ENCODE data around the gene INTS2.

DNA sequence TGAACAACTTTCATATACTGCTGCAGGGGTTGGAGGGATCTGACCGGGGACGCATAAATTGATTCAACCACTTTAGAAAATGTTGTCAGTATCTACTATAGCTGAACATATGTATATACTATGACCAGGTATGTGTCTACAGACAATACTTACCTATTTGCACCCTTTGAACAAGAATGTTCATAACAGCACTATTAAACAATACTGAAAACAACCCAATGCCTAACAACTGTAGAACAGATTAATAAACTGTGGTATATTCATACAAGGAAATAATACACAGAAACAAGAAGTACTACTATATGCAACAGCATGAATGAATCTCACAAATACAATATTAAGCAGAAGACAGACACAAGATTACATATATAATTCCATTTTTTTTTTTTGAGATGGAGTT lies 74.9 kb downstream of the INTS2 start:
- TF ChIP-seq, protein P1, sequence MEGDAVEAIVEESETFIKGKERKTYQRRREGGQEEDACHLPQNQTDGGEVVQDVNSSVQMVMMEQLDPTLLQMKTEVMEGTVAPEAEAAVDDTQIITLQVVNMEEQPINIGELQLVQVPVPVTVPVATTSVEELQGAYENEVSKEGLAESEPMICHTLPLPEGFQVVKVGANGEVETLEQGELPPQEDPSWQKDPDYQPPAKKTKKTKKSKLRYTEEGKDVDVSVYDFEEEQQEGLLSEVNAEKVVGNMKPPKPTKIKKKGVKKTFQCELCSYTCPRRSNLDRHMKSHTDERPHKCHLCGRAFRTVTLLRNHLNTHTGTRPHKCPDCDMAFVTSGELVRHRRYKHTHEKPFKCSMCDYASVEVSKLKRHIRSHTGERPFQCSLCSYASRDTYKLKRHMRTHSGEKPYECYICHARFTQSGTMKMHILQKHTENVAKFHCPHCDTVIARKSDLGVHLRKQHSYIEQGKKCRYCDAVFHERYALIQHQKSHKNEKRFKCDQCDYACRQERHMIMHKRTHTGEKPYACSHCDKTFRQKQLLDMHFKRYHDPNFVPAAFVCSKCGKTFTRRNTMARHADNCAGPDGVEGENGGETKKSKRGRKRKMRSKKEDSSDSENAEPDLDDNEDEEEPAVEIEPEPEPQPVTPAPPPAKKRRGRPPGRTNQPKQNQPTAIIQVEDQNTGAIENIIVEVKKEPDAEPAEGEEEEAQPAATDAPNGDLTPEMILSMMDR (IDR thresholded peaks at IDR 0.05): no peak
- TF ChIP-seq EZH2 (IDR thresholded peaks at IDR 0.05; ENCODE audit: borderline replicate concordance, insufficient read depth, low read depth, low read length, poor library complexity, severe bottlenecking): no peak

Measured in B cell (primary cell).